Endothelial cell of umbilical vein (primary cell): Measurements from ENCODE around the gene RIMBP2. TPM values are rescaled to one million over a fixed set of nuclear protein-coding genes. Genes with fewer than 3 reads are reported as not detected.

ENCODE experiments used
- BruUV-seq: library from RNA; stranded (reverse); fragments of 400-500 nt; replicated peaks from 2 replicates; lab custom pipeline; 2021; lab: Mats Ljungman, UMichigan
- CTCF ChIA-PET: fragments of 300-600, 350-600 bp; sonication (Branson Sonifier 250); formaldehyde crosslinking; loops from one replicate; lab custom pipeline; 2021; ENCODE audit warnings: antibody characterized with exemption, inconsistent platforms; lab: Charles Lee
- POLR2A ChIA-PET: fragments of 300-600, 350-600 bp; sonication (Branson Sonifier 250); formaldehyde crosslinking; loops from one replicate; lab custom pipeline; 2021; ENCODE audit warnings: antibody characterized with exemption, inconsistent platforms; lab: Charles Lee
- DNase-seq: peaks from one replicate; pipeline ENCODE4 v3.0.0-alpha.2; 2011; ENCODE audit warnings: low read depth, low spot score
- FAIRE-seq: peaks from 2 replicates; lab custom pipeline; 2011; peaks lifted over from hg19 to GRCh38; lab: Jason Lieb, UNC
- H2AFZ ChIP-seq: 2 replicates; pipeline ENCODE4 v1.6.0; 2012; ENCODE audit warnings: low read depth, low read length, control low read depth, inconsistent platforms
- H3K27ac ChIP-seq: 2 replicates; pipeline ENCODE4 v1.5.1; 2011; ENCODE audit warnings: low read depth, mild to moderate bottlenecking, control low read depth, low read length, moderate library complexity; ENCODE audit not compliant: insufficient read depth
- H3K27me3 ChIP-seq, 2 experiments: 2 replicates each; pipeline versions ENCODE4 v1.6.0 to v1.6.1; 2011; ENCODE audit warnings: low read length in 2 of 2, mixed read lengths in 1 of 2; ENCODE audit not compliant: control insufficient read depth in 2 of 2, insufficient read depth in 2 of 2
- H3K36me3 ChIP-seq, 2 experiments: 2 replicates in 1 of 2; 3 replicates in 1 of 2; pipeline ENCODE4 v1.5.1; 2011; ENCODE audit warnings: low read length in 2 of 2, mild to moderate bottlenecking in 1 of 2, moderate library complexity in 1 of 2; ENCODE audit not compliant: control insufficient read depth in 2 of 2, insufficient read depth in 2 of 2; ENCODE audit errors: extremely low read depth in 1 of 2
- H3K4me1 ChIP-seq: 3 replicates; pipeline ENCODE4 v1.5.1; 2011; ENCODE audit warnings: mild to moderate bottlenecking, low read length; ENCODE audit not compliant: control insufficient read depth, insufficient read depth; ENCODE audit errors: extremely low read depth
- H3K4me2 ChIP-seq: 2 replicates; pipeline ENCODE4 v1.6.1; 2011; ENCODE audit warnings: low read length, control low read depth, mixed read lengths; ENCODE audit not compliant: insufficient read depth
- H3K4me3 ChIP-seq, 3 experiments: fragments of 200-600 bp in 1 of 3; sonication (generic), shearing (Covaris generic) in 1 of 3; replicated peaks in 1 of 3; 2 replicates each; pipeline ENCODE4 v1.5.1; 2011 to 2016; ENCODE audit warnings: control low read depth in 3 of 3, low read length in 3 of 3, mild to moderate bottlenecking in 2 of 3, inconsistent platforms in 1 of 3, low read depth in 1 of 3, moderate library complexity in 1 of 3; ENCODE audit not compliant: insufficient read depth in 1 of 3
- H3K79me2 ChIP-seq: 2 replicates; pipeline ENCODE4 v1.6.0; 2012; ENCODE audit warnings: low read length, inconsistent platforms; ENCODE audit not compliant: control insufficient read depth, insufficient read depth
- H3K9ac ChIP-seq: replicated peaks from 2 replicates; pipeline ENCODE3; 2011; ENCODE audit warnings: low read length, control low read depth; ENCODE audit not compliant: insufficient read depth; ENCODE audit errors: extremely low read depth
- H3K9me1 ChIP-seq: replicated peaks from 3 replicates; pipeline ENCODE4 v1.6.0; 2011; ENCODE audit warnings: mild to moderate bottlenecking, low read length; ENCODE audit not compliant: control insufficient read depth, insufficient read depth; ENCODE audit errors: extremely low read depth
- H3K9me3 ChIP-seq: replicated peaks from 2 replicates; pipeline ENCODE4 v1.5.1; 2012; ENCODE audit warnings: low read length, inconsistent platforms; ENCODE audit not compliant: control insufficient read depth, insufficient read depth
- H4K20me1 ChIP-seq: replicated peaks from 2 replicates; pipeline ENCODE3; 2011; ENCODE audit warnings: mild to moderate bottlenecking, low read length; ENCODE audit not compliant: control insufficient read depth, insufficient read depth; ENCODE audit errors: extremely low read depth
- CTCF ChIP-seq, 2 donors: IDR thresholded peaks; 1 replicate in 1 of 2; 2 replicates in 1 of 2; pipeline ENCODE4 v1.5.1; 2011; ENCODE audit warnings: low read length in 2 of 2, mild to moderate bottlenecking in 2 of 2, moderate library complexity in 2 of 2, control low read depth in 1 of 2, inconsistent platforms in 1 of 2, low read depth in 1 of 2; ENCODE audit not compliant: insufficient read depth in 1 of 2; ENCODE audit errors: extremely low read depth in 1 of 2
- EZH2 ChIP-seq: IDR thresholded peaks from 2 replicates; pipeline ENCODE4 v1.6.1; 2012; ENCODE audit warnings: borderline replicate concordance, low read depth, mild to moderate bottlenecking, moderate library complexity, low read length, inconsistent platforms; ENCODE audit not compliant: severe bottlenecking
- FOS ChIP-seq: IDR thresholded peaks from 2 replicates; pipeline ENCODE4 v1.6.1; 2011; ENCODE audit warnings: mild to moderate bottlenecking, low read length, moderate library complexity, borderline replicate concordance; ENCODE audit not compliant: insufficient read depth
- GATA2 ChIP-seq: IDR thresholded peaks from 2 replicates; pipeline ENCODE4 v1.7.0; 2011; ENCODE audit warnings: low read depth, mild to moderate bottlenecking, moderate library complexity, mixed read lengths, low read length; ENCODE audit not compliant: insufficient read length, insufficient read depth
- JUN ChIP-seq: IDR thresholded peaks from 2 replicates; pipeline ENCODE4 v1.6.1; 2011; ENCODE audit warnings: borderline replicate concordance, low read depth; ENCODE audit not compliant: insufficient read length, insufficient read depth
- MAX ChIP-seq: IDR thresholded peaks from 2 replicates; pipeline ENCODE4 v1.6.1; 2011; ENCODE audit not compliant: insufficient read depth, insufficient read length
- MYC ChIP-seq: IDR thresholded peaks from one replicate; pipeline ENCODE4 v1.6.1; 2011; ENCODE audit warnings: mild to moderate bottlenecking, low read depth, low read length
- POLR2A ChIP-seq: IDR thresholded peaks from 2 replicates; pipeline ENCODE4 v1.6.1; 2012; ENCODE audit warnings: low read depth, mild to moderate bottlenecking, control low read depth, low read length
- POLR2AphosphoS5 ChIP-seq: IDR thresholded peaks from 2 replicates; pipeline ENCODE4 v1.6.1; 2012; ENCODE audit warnings: low read depth, mild to moderate bottlenecking, control low read depth, low read length, moderate library complexity; ENCODE audit not compliant: insufficient read depth
- dilution Hi-C: fragments of 300-500 bp; cut with MboI; formaldehyde crosslinking; loops from one replicate; pipeline ENCODE4 v1.15.0; 2019; ENCODE audit warnings: low sequenced_read_pairs; ENCODE audit not compliant: extremely low pct_ligation_motif_present
- intact Hi-C: fragments of 100-400 bp; cut with micrococcal nuclease; formaldehyde crosslinking; loops from one replicate; pipeline ENCODE4 v1.10.0; 2022
- polyA plus RNA-seq, 4 experiments: library from polyadenylated mRNA; depleted of rRNA in 3 of 4; stranded (reverse) in 3 of 4; unstranded in 1 of 4; fragments of >200 nt; gene quantifications; 2 replicates each; pipeline versions ENCODE4 v1.2.1 to v1.2.3, GENCODE V29; 2011 to 2012; ENCODE audit warnings: missing spikeins in 1 of 4
- total RNA-seq: library from RNA; stranded (reverse); gene quantifications from 2 replicates; pipeline ENCODE4 v1.2.3, GENCODE V29; 2021

RIMBP2 gene
- total and polyA plus RNA-seq, 2 donors (not counting 3 experiments of a cell fraction or from before 2014, with no cell fraction given) = 0.04 TPM; not detected in 1

- CTCF ChIA-PET = no interaction called here
- H4K20me1 ChIP-seq = no peaks in the 10 kb centered on the region
Observed at GRCh38 chr12:130625201-130625600, 90.9 kb downstream of the RIMBP2 start.

More at GRCh38 chr12:130625201-130625600, 90.9 kb downstream of the RIMBP2 start:
- TF ChIP-seq POLR2A = no peak
- TF ChIP-seq MAX = no peak
- no peak for TF ChIP-seq JUN
- no peak for TF ChIP-seq FOS
- no peak for TF ChIP-seq POLR2AphosphoS5
- TF ChIP-seq EZH2 = no peak
- TF ChIP-seq CTCF (IDR thresholded peaks at IDR 0.05; ENCODE audit: extremely low read depth in 1 of 2, insufficient read depth in 1 of 2, low read depth in 1 of 2, low read length in 2 of 2) = no peak
- no peak for TF ChIP-seq GATA2
- TF ChIP-seq MYC = no peak
- Histone ChIP-seq H3K9me1 (no peaks in the 10 kb centered on the region), H3K36me3 (no peaks in the 10 kb centered on the region), H3K79me2 (no peaks in the 10 kb centered on the region), H3K27me3 (no peaks in the 10 kb centered on the region), H3K9ac (no peak overlapping the region), H2AFZ (no peak overlapping the region), H3K9me3 (peaks cover 10% of the 10 kb centered on the region), H3K4me3 (no peak overlapping the region), H3K4me1 (no peaks in the 10 kb centered on the region), H3K4me2 (no peak overlapping the region), H3K27ac (no peak overlapping the region)
- dilution Hi-C loops = no loop called here
- BruUV-seq = no TSS peak
- FAIRE-seq = no peak
- no peak for DNase-seq
- POLR2A ChIA-PET = no interaction called here
- intact Hi-C loops = no loop called here
